ENCODE data around the gene PAN2. TPM values are rescaled to one million over a fixed set of nuclear protein-coding genes. Genes with fewer than 3 reads are reported as not detected.
A peak's percentile ranks its signal among the peaks of the same experiment; 100 is the strongest.
"Not testable (repeated sequence)": the region's sequence is repeated elsewhere in the genome, so short reads cannot be mapped to it uniquely, and the experiment has no call there.

The PAN2 gene
- polyA plus RNA-seq, 4 donors = 48.7 to 116 (median 92.9) TPM

DNA sequence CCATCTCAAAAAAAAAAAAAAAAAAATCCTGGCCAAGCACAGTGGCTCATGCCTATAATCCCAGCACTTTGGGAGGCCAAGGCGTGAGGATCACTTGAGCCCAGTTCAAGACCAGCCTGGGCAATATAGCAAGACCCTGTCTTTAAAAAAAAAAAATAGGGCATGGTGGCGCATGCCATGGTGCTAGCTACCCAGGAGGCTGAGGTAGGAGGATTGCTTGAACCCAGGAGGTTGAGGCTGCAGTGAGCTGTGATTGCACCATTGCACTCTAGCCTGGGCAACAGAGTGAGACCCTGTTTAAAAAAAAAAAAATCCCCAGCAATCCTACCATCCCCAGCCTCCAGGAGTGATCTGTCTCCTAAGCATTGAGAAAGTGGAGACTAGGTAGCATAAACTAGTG lies 8.5 kb upstream of the PAN2 start:
- not testable (repeated sequence) for DNase-seq (ENCODE audit: low read depth in 4 of 4, low spot score in 3 of 4)

DNA sequence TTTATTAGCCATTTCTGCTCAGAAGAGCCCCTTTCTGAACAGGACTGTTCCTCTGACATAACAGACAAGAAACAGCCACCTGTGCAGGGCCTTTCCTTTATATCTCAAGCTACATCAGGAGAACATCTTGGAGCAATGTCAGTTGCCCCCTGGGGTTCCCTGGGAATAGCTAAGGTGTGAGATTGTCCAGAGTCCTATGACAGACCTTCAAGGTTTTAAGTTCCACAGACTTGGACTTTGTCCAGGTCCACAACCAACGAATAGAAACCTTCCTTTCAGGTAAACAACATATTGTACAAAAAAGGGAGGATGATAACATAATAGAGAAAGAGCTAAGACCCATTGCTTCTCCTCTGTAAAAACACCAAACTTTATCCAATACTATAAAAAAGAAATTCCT lies 7.8 kb upstream of the PAN2 start:
- no peak for DNase-seq (ENCODE audit: low read depth in 4 of 4, low spot score in 3 of 4)

DNA sequence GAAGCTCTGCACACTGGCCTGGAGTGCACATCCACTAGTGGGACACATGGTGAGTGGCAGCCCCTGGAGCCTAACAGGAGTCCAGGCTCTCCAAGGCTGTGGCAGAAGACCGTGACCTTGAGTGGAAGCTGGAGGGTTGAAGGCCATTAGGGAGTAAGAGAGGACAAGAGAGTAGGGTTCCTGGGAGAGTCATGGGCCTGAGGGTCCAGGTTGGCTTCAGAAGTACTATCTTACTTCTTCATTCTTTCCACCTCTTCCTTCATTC lies 5.3 kb upstream of the PAN2 start:
- no peak for DNase-seq (ENCODE audit: low read depth in 4 of 4, low spot score in 3 of 4)

DNA sequence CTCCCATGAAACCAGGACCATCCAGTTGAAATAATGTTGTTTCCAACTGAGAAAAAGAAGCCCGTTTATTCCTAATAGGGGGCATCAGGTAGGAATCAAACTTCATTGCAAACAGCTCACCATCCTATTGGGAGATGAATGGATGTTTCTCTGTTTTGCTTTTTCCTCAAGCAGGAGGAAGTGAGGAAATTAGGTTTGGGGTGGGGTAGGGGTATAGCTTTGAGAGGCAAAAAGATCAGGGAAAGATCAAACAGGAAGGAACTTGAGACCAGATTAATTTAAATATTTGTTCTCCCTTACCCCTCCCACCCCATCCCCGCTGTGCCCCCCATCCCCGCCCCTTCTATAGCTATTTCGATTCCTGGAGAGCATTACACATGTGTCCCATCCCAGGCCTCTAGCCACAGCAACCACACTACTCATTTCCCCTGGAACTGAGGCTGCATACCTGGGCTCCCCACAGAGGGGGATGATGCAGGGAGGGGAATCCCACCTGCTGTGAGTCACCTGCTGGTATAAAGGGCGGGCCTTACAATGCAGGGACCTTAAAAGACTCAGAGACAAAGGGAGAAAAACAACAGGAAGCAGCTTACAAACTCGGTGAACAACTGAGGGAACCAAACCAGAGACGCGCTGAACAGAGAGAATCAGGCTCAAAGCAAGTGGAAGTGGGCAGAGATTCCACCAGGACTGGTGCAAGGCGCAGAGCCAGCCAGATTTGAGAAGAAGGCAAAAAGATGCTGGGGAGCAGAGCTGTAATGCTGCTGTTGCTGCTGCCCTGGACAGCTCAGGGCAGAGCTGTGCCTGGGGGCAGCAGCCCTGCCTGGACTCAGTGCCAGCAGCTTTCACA lies 4.7 kb upstream of the PAN2 start, which contains the start of gene IL23A:
TSS of gene IL23A (plus strand) at position 577 of the 850 bp plus-strand sequence. CDS start at position 738, 161 bp downstream.
- no peak for DNase-seq (ENCODE audit: low read depth in 4 of 4, low spot score in 3 of 4)

DNA sequence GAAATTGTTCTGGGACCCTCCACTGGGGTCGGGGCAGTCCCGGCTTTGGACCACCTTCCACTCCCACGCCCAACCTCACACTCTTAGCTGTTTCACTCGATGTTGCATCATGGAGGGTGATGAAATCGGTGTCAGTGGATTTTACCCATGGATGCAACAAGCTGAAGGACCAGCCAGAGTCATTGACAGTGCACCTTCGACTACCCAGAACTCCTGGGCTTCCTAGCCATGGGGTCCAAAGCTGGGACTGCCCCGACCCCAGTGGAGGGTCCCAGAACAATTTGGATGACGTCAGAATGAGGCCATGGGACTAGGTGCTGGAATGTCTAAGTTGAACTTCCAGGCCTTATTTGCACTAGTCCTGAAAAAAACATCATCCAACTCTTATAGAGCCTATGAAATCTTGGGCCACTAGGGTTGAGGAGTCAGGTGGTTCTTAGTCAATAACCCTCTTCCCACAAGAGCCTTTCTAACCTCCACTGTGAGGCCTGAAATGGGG lies 4.0 kb upstream of the PAN2 start:
- DNase-seq (ENCODE audit: low read depth in 4 of 4, low spot score in 3 of 4) = no peak

DNA sequence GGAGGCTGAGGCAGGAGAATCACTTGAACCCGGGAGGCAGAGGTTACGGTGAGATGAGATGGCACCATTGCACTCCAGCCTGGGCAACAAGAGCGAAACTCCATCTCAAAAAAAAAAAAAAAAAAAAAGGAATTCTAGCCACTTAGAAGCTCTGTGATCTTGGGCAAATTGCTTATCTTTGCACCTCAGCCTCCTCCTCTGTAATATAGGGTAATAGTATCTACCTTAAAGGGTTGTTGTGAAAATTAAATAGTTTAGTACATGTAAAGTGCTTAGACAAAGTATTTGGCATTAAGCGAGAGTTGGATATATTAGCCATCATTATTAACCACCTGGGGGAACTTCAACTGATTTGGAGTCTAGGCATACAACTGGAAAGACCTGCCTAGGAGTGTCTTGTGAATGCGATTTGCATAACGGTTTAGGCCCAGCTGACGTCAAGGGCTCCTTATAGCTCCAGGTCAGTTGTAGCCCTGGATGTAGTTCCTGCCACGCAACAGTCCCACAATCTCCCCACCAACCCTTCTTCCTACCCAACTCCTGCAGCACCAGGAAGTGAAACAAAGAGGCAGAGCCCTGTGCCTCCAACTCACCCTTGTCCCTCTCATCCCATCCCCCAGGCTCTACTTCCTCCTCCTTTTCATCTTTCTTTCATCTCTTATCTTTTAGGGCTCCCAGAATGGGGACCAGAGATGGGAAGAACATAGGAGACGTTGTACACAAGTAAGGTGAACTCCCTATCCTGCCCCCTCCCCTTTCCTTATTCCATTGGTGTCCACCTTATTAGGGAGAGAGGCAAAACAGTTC lies 2.8 kb upstream of the PAN2 start:
- DNase-seq (ENCODE audit: low read depth in 4 of 4, low spot score in 3 of 4) = no peak

DNA sequence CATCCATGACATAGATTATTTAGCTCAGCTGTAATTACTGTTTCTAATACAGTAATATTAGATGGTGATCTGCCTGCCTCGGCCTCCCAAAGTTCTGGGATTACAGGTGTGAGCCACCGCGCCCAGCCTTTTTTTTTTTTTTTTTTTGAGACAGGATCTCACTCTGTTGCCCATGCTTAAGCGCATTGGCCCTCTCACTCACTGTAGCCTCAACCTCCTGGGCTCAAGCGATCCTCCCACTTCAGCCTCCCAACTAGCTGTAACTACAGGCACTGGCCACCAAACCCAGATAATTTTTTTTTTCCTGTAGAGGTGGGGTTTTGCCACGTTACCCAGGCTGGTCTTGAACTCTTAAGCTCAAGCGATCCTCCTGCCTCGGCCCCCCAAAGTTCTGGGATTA lies 1.7 kb upstream of the PAN2 start:
- not testable (repeated sequence) for DNase-seq (ENCODE audit: low read depth in 4 of 4, low spot score in 3 of 4)

DNA sequence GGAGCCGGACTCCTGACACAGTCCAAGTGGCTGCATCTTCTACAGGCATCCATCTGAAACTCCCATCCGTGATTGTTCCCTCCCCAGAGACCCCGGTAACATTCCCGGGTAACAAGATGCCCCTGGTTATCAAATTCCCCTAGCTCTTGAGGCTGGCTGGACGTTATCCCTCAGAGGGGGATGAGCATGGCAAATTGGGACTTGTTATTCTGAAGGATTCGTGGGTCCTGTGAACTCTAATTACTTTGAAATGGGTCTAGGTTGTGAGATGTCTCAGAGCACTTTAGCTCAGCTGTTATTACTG lies 642 bp upstream of the PAN2 start:
- DNase-seq (ENCODE audit: low read depth in 4 of 4, low spot score in 3 of 4) = no peak

DNA sequence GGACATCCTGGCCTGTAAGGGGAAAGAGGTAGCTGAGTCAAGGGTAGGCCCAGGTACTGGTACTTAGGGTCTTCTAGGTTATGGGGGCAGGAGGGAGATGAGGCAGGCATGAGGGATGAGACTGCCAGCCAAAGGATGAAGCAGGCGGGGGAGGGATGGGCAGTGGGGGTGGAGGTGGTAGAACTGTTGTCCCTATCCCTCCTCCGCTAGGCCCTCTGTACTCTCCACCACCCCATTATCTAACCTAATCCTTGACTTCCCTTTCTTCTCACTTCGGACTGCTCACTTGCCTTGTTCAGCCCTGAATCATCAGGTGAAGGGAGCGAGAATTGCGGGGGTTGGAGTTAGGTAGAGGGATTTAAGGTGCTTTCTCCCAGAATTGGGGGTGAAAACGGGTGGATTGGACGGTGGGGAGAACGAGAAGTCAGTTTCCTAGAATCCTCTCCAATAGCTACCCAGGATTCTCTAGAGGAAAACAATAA lies 562 bp downstream of the PAN2 start:
- DNase-seq (ENCODE audit: low read depth in 4 of 4, low spot score in 3 of 4) = no peak

DNA sequence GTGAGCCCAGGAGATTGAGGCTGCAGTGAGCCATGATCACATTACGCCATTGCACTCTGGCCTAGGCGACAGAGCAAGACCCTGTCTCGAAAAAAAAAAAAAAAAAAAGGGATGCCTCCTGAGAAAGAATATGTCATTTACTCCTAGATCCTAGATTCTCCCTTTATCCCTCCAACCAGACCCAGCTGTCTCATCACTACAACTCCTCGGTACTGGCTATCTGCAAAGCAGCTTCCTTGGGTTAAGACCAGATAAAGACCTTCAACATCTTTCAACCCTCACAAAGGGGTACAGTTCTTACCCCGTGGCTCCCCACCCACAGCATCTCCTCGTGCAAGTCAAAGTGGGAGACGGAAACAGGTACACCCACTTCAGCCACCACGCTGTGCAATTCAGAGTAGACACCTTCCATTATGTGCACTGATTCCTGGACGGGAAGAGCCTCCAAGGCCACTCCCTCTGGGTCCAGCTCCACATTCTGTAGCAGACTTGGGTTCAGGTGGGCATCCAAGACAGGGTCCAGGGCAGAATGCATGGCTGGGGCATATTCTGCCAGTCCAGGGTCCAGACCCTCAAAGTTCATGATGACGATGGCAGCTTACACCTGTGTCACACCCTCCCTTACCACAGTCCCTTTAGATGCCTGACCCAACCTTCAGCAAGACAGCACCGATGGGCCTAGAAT lies 1.1 kb downstream of the PAN2 start:
- DNase-seq (ENCODE audit: low read depth in 4 of 4, low spot score in 3 of 4) = no peak

DNA sequence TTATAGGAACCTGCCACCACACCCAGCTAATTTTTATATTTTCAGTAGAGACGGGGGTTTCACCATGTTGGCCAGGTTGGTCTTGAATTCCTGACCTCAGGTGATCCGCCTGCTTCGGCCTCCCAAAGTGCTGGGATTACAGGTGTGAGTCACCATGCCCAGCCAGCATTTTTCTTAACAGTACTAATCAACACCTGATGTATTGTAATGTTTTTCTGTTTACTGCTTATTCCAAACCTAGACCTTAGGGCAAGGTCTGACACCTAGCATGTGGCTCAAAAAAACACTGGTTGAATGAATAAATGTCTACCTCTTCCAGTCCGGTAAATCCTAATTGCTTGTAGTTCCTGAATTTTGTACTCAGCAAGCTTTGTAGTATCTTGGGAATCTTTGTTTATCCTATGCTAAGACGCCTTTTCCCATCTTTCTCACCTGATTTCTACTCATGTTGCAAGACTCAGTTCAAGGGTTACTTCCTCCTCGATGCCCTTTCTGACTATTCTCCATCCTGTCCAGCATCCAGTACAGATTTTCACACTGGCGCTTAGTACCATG lies 2.8 kb downstream of the PAN2 start:
- no peak for DNase-seq (ENCODE audit: low read depth in 4 of 4, low spot score in 3 of 4)

DNA sequence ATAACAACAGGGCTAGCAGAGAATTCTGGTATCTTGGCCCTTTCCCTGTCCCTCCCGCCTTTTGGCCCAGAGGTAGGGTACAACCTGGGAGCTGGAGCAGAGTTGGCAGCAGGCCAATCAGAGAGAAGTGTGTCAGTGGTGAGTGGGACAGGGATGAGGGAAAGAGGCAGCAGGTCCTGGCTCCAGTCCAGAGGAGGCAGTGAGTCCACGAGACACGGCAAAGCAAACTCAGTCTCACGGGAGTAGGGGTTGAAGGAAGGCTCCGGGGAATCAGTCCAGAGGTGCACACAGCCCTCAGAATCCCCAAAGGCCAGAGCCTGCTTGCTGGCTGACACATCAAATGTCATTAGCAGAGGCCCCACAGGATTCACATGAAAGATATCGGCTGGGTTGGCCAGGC lies 7.3 kb downstream of the PAN2 start:
- DNase-seq (ENCODE audit: low read depth in 4 of 4, low spot score in 3 of 4) = no peak

DNA sequence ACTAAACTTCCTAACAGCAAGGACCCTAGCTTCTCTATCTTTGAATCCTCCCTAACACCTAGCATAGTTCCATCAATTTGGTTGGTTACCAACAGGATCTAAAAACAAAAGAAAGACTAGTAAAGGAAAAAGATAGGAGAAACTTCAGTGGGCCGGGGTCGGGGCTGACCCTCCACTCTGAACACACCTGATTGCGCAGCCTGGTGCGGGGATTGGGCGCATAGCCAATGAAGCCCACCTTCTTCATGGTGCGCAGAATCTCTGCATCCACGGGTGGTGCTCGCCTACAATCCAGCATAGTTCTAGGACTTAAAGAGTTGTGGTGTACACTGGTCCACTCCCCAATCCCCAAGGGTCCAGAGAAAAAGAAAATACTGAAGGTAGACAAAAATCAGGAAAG lies 7.7 kb downstream of the PAN2 start:
- no peak for DNase-seq (ENCODE audit: low read depth in 4 of 4, low spot score in 3 of 4)

DNA sequence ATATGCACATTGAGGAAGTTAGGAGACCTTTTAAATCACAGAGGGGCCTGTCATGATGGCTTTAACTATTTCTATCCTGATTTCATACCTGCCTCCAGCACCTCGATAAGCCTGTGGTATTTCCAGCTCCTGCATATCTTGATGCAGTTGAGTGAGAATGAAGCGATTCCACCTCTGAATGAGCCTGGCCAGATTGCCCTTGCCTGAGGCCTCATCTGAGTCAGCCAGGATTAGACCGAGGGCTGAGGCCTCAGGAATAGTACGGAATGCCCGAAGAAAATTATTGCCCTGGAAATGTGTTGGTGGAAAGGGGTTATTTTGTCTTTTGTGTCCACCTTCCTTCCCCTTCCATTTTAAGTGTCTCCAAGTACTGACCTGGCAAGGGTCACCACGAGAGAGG lies 9.6 kb downstream of the PAN2 start:
- no peak for DNase-seq (ENCODE audit: low read depth in 4 of 4, low spot score in 3 of 4)

DNA sequence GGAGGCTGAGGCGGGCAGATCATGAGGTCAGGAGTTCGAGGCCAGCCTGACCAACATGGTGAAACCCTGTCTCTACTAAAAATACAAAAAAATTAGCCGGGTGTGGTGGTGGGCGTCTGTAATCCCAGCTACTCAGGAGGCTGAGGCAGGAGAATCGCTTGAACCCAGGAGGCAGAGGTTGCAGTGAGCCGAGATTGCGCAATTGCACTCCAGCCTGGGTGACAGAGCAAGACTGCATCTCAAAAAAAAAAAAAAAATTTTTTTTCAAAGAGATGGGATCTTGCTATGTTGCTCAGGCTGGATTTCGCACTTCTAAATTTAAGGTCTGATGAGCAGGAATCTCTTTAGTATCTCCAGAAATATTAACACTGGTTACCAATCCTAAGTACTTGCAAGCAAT lies 12.2 kb downstream of the PAN2 start:
- DNase-seq (ENCODE audit: low read depth in 4 of 4, low spot score in 3 of 4) = not testable (repeated sequence)

DNA sequence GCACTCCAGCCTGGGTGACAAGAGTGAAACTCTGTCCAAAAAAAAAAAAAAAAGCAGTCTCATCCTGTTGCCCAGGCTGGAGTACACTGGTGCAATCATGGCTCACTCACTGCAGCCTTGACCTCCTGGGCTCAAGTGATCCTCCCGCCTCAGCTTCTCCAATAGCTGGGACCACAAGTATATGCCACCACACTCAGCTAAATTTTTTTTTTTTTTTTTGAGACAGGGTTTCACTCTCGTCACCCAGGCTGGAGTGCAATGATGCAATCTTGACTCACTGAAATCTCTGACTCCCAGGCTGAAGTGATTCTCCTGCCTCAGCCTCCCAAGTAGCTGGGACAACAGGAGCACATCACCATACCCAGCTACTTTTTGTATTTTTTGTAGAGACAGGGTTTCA lies 12.8 kb downstream of the PAN2 start:
- no peak for DNase-seq (ENCODE audit: low read depth in 4 of 4, low spot score in 3 of 4)

DNA sequence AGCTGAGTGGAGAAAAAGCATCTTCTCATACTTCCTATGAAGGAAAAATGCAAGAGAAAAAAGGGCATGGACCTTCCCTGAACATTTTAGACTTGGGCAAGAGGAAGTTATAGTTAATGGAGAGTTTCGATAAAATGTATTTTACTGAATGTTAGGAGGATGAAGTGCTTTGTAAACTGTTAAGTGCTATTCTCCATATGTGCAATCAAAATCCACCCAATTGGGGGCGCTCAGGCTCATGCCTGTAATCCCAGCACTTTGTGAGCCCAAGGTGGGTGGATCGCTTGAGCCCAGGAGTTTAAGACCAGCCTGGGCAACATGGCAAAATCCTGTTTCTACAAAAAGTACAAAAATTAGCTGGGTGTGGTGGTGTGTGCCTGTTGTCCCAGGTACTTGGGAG lies 16.1 kb downstream of the PAN2 start:
- no peak for DNase-seq (ENCODE audit: low read depth in 4 of 4, low spot score in 3 of 4)

DNA sequence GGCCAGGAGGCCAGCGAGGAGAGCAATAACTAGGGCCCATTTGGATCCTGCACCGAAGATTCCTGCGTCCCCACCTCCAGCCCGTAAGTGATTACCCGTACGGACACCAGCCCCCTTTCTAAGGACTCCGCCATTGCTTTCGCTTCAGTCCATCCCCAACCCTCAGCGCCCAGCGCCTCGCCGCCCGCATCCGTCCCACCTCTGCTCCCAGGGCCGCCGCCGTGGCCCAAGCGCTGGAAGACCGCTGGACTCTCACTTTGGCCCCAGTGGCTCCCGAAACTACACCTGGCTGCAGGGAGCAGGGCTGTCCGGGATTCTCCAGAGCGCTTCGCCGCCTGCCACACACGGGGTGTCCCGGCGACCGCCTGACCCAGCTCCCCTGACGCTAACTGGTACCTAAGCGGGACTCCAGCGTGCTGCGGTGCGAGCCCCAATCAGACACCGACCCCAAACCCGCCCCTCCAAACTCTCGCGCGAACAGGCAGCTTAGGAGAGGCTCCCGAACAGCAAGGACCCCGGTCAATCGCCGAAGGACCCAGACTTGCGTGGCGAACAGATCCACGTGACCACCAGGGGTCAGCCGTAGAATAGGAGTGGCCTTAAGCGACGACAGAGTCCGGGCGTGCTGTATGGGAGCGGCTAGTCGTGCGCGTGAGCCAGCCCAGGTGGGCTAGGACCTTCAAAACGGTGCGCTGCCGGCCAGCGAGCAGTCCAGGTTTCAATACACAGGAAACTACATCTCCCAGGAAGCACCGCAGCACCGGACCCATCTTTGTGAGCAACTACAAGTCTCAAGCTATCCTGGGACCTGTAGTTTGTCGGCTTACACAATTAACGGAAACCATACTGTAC lies 18.0 kb downstream of the PAN2 start, which contains the start of gene CNPY2:
TSS of gene CNPY2 (minus strand) at position 367 of the 852 bp plus-strand sequence. CDS start 771 bp downstream, outside the sequence.
- peak; percentile 91 to 93 (median 92) for DNase-seq (ENCODE audit: low read depth in 4 of 4, low spot score in 3 of 4)

DNA sequence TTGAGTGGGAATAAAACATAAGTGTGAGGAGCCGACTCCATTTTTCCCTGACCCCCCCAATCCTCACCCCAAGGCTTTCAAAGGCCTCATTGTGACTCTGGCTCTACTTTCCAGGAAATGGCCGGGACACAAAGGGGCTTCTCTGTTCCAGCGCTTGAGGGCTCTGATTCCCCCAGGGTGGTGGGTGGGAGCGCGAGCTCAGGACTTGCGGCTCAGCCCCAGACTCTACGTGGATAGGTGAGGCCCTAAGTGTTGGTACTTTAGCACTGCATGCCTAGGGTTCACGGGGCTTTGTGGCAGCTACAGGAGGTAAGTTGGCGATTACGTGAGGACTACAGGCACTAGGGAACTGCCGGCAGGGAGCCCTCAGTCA lies 18.6 kb downstream of the PAN2 start:
- DNase-seq (ENCODE audit: low read depth in 4 of 4, low spot score in 3 of 4) = peak in 2 of 4 donors; percentile 12 to 14

DNA sequence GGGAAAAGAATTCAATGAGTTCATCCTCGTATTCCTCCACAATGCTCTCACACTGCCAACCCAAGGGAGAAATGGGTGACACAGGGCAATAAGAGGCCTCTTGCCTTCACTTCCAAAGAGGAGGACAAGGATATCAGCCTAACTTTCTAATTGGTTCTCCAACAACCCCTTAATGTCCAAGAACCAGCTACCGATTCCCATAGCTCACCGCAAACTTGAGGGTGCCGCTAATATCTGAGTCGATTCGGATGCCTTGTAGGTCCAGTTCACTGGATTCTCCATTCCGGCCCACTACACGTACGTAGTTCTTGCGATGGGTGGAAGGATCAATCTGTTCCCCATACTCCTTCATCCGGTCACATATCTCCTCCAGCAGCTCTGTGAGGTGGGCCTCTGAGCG lies 22.8 kb downstream of the PAN2 start:
- DNase-seq (ENCODE audit: low read depth in 4 of 4, low spot score in 3 of 4) = no peak

Measured in left renal pelvis (tissue), 4 donors.